Activated naive CD8-positive, alpha-beta T cell treated with anti-CD3 and anti-CD28 coated beads, Interleukin-2, amount 50 U/mL, for 16 hours (primary cell): ENCODE measurements around the gene C19orf25.

Source experiments
- DNase-seq: peaks from one replicate; pipeline ENCODE4 v3.0.0-alpha.2; 2020; ENCODE audit warnings: low read depth, low spot score

C19orf25 gene

GRCh38 chr19:1466461-1467214, 12.4 kb downstream of the C19orf25 start:
- DNase-seq = no peak

DNA sequence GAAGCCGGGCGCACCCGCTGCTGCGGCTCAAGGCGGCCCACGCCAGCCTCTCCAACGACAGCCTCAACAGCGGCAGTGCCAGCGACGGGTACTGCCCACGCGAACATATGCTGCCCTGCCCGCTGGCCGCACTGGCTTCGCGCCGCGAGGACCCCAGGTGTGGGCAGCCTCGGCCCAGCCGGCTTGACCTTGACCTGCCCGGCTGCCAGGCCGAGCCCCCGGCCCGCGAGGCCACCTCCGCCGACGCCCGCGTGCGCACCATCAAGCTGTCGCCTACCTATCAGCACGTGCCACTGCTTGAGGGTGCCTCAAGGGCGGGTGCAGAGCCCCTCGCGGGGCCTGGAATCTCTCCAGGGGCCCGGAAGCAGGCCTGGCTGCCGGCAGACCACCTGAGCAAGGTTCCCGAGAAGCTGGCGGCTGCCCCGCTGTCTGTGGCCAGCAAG, 13.0 kb downstream of the C19orf25 start:
- no peak for DNase-seq

- DNase-seq = no peak
Measured at GRCh38 chr19:1465191-1466016, 13.6 kb downstream of the C19orf25 start.

DNA sequence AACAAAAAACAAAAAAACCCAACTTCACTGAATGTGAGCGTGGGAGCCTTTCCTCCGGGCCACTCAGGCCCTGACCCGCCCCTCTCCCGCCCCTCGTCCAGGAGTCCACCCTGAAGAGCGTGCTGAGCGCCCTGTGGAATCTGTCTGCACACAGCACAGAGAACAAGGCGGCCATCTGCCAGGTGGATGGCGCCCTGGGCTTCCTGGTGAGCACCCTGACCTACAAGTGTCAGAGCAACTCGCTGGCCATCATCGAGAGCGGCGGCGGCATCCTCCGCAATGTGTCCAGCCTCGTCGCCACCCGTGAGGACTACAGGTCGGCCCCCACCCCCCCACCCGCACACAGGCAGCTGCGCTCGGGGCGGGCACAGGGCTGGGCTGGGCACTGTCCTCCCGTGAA, 17.2 kb downstream of the C19orf25 start:
- DNase-seq = no peak

DNA sequence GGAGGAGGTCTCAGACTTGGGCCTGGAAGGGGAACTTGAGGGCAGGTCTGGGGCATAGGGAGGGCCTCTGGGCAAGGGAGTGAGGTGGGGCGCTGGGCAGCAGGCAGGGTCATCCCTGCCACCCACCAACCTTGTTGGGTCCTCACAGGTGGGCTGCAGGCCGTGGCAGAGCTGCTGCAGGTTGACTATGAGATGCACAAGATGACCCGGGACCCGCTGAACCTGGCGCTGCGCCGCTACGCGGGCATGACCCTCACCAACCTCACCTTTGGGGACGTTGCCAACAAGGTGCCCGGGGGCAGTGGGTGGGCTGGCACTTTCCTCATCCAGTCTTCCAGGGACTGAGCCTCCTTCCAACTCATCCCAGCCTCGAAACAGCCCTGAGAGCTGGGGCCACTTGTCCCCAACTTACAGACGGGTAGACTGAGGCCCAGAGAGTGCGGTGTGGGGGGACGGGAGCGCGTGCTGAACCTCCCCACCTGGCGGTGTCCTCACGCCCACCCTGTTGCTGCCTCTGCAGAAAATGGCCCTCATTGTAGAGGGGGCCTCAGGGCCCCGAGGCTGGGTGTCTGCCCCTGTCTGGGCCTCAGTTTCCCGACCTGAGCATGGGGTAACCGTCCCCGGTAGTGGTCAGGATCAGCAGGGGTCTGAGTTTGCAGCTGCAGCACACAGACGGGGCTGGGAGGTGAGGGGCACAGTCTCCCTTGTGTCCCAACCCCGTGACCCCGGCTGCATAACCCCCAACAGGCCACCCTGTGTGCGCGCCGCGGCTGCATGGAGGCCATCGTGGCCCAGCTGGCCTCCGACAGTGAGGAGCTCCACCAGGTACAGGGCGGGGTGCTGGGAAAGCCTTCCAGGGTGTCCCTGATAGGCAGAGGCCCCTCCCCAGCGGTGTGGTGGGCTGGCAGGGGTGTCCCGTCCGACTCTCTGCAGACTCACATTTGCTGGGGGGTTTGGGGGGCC, 18.7 kb downstream of the C19orf25 start:
- no peak for DNase-seq

DNA sequence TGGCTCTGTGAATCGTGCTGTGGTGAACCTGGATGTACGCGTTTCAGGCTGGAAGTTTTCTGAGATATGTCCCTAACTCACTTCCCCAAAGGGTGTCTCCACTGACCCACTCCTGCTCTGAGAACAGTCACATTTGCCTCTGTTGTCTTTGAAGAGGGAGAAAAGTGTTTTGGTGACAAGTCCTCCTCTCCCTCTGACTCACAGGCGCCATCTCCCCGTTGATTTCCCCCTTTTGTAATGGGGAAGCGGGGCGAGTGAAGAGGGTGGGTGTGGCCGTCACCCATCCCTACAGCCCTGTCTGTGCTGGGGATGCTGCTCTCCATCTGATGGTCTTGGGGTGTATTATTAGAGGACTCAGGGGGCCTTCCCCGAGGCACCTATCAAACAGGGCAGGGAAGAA, 19.5 kb downstream of the C19orf25 start:
- no peak for DNase-seq

GRCh38 chr19:1457892-1458291, 21.1 kb downstream of the C19orf25 start:
- no peak for DNase-seq

- DNase-seq = no peak
Measured at GRCh38 chr19:1457031-1457739, 21.8 kb downstream of the C19orf25 start.

- DNase-seq = no peak
Measured at GRCh38 chr19:1456121-1456900, 22.7 kb downstream of the C19orf25 start.

GRCh38 chr19:1455336-1456120, 23.5 kb downstream of the C19orf25 start:
- DNase-seq = no peak

- DNase-seq = no peak
Measured at GRCh38 chr19:1455002-1455335, 24.0 kb downstream of the C19orf25 start.

DNA sequence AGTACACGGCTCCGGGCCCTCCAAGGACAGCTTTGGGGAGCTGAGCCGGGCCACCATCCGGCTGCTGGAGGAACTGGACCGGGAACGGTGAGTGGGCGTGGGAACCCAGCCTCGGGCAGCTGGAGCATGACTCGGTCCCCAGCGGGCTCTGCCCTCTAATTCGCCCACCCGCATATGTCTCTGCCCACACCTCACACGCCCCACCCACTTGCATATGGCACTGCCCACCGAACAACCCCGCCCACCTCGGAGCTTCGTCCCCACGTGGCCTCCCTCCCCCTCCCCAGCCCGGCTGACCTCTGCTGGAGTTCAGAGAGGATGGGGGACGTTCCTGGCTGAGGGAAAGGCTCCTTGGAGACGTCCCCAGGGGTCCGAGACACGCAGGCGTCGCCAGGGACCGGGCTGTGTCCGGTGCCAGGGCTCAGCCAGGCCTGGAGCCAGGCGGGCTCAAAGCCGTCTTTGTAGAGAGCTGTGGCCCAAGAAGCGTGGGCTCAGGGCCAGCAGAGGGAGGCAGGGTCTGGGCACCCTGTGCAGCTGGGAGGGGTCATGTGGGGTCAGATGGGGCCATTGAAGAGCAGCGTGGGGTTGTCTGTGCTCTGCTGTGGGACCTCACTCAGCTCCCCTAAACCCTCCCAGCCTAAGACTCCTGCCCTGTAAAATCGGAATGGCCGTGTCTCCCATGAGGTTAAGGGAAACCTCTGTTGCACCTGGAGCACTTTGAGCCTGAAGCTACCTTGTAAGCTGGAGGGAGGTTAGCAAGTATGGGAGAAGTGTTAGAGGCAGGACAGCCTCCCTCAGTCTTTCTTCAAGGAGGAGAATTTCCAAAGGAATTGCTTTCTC, 25.3 kb downstream of the C19orf25 start:
- DNase-seq = no peak

DNA sequence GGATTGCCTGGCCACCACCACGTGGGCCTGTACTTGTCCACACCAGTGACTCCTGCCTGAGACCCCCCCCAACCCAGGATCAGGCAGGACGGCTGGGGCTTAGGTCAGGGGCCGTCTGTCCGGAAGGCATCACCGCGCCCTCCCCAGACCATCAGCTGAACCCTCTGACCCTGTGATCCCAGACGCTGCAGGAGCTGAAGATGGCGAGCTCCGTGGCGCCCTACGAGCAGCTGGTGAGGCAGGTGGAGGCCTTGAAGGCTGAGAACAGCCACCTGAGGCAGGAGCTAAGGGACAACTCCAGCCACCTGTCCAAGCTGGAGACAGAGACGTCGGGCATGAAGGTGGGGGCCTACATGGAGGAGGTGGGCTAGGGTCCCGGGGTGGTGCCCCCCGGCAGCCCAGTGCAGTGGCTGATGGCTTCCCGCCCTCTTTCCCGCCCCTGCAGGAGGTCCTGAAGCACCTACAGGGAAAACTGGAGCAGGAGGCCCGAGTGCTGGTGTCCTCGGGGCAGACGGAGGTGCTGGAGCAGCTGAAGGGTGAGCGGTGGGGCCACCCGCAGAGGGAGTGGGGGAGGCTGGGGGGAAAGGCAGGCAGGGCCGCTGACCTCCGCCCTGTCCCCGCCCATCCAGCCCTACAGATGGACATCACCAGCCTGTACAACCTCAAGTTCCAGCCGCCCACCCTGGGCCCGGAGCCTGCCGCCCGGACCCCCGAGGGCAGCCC, 26.1 kb downstream of the C19orf25 start:
- no peak for DNase-seq

- no peak for DNase-seq
Measured at GRCh38 chr19:1451916-1452801, 26.9 kb downstream of the C19orf25 start.

GRCh38 chr19:1450735-1451731, 28.0 kb downstream of the C19orf25 start:
- DNase-seq = no peak
